OCI-LY3 (cell line): ENCODE data around the gene STYXL1.

Experiments used
- H2AFZ ChIP-seq: fragments of 200-600, 300-600 bp; shearing (Covaris generic); 2 replicates; pipeline ENCODE4 v1.6.0; 2014; ENCODE audit warnings: antibody characterized with exemption, low read depth, low read length
- H3K27ac ChIP-seq: fragments of 200-600, 300-600 bp; sonication (generic); 2 replicates; pipeline ENCODE4 v1.5.1; 2014; ENCODE audit warnings: mild to moderate bottlenecking, low read length, moderate library complexity, mixed read lengths
- H3K27me3 ChIP-seq: fragments of 200-600, 300-600 bp; sonication (generic); 2 replicates; pipeline ENCODE4 v1.6.1; 2014; ENCODE audit warnings: low read depth, low read length, mixed read lengths
- H3K36me3 ChIP-seq: fragments of 200-600, 300-600 bp; sonication (generic); replicated peaks from 2 replicates; pipeline ENCODE3; 2014; ENCODE audit warnings: low read depth, low read length, mixed read lengths
- H3K4me1 ChIP-seq: fragments of 300-600, 200-600 bp; sonication (generic); 2 replicates; pipeline ENCODE4 v1.6.1; 2014; ENCODE audit warnings: low read length, mixed read lengths
- H3K4me2 ChIP-seq: fragments of 200-600, 300-600 bp; sonication (generic); 2 replicates; pipeline ENCODE4 v1.6.1; 2014; ENCODE audit warnings: low read length, mixed read lengths
- H3K4me3 ChIP-seq: fragments of 300-600, 200-600 bp; sonication (generic); 2 replicates; pipeline ENCODE4 v1.5.1; 2014; ENCODE audit warnings: antibody characterized with exemption, mild to moderate bottlenecking, low read length, moderate library complexity
- H3K79me2 ChIP-seq: fragments of 300-600, 200-600 bp; shearing (Covaris generic); 2 replicates; pipeline ENCODE4 v1.6.1; 2014; ENCODE audit warnings: mild to moderate bottlenecking, low read length, mixed read lengths
- H3K9ac ChIP-seq: fragments of 300-600, 200-600 bp; shearing (Covaris generic); 2 replicates; pipeline ENCODE4 v1.6.0; 2014; ENCODE audit warnings: mild to moderate bottlenecking, low read length, moderate library complexity
- H3K9me3 ChIP-seq: fragments of 200-600, 300-600 bp; shearing (Covaris generic); 2 replicates; pipeline ENCODE4 v1.6.1; 2014; ENCODE audit warnings: low read length, mixed read lengths; ENCODE audit not compliant: insufficient read depth
- H4K20me1 ChIP-seq: fragments of 200-600, 300-600 bp; sonication (generic); 2 replicates; pipeline ENCODE4 v1.6.1; 2016; ENCODE audit warnings: low read length, mixed read lengths; ENCODE audit not compliant: insufficient read depth
- EZH2phosphoT487 ChIP-seq: fragments of 200-600 bp; shearing (Covaris generic); IDR thresholded peaks from 2 replicates; pipeline ENCODE4 v1.6.1; 2018; ENCODE audit warnings: antibody characterized with exemption, mixed run types, low read depth
- TF ChIP-seq, protein P1 (sequence below): fragments of 200-600, 300-600 bp; sonication (generic); IDR thresholded peaks from 2 replicates; pipeline ENCODE4 v1.5.1; 2014; ENCODE audit warnings: antibody characterized with exemption, low read length, low read depth

Gene STYXL1

DNA sequence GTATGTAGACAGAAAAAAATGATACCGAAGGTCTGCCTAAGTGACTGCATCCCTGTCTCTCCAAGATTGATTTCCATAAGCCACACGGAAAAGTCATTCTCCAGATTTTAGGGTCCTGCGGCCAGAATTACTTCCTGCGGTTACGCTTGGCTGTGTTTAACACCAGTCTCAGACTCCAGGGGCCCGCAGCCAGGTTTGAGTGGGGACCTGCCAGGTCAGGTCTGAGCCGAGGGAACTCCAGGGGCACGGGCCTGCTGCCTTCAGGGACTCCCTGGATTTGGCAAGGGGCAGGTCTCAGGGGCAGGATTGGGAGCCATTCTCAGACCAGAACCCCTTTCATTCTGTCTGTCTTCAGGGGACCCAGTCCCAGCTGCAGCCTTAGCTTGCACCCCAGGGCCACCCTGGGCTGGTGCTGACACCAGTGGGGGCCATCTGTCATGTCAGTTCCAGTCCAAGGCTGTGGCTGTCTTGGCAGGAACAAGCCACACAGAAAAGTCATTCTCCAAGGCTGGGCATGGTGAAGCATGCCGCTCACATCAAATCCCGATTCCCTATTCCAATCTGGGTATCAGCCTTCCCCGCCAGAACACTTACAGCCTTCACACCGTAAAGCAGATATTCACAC lies 92.4 kb downstream of the STYXL1 start:
- Histone ChIP-seq H3K9ac (no peak overlapping the region), H3K9me3 (no peaks in the 10 kb centered on the region), H3K4me2 (no peak overlapping the region), H3K79me2 (peaks cover 3% of the 10 kb centered on the region; the same call in 1 of the 2 replicates), H3K4me3 (no peak overlapping the region), H3K36me3 (peaks cover 6% of the 10 kb centered on the region), H2AFZ (no peak overlapping the region), H3K27ac (no peak overlapping the region), H4K20me1 (no peaks in the 10 kb centered on the region), H3K4me1 (no peaks in the 10 kb centered on the region), H3K27me3 (no peaks in the 10 kb centered on the region)
- TF ChIP-seq, protein P1, sequence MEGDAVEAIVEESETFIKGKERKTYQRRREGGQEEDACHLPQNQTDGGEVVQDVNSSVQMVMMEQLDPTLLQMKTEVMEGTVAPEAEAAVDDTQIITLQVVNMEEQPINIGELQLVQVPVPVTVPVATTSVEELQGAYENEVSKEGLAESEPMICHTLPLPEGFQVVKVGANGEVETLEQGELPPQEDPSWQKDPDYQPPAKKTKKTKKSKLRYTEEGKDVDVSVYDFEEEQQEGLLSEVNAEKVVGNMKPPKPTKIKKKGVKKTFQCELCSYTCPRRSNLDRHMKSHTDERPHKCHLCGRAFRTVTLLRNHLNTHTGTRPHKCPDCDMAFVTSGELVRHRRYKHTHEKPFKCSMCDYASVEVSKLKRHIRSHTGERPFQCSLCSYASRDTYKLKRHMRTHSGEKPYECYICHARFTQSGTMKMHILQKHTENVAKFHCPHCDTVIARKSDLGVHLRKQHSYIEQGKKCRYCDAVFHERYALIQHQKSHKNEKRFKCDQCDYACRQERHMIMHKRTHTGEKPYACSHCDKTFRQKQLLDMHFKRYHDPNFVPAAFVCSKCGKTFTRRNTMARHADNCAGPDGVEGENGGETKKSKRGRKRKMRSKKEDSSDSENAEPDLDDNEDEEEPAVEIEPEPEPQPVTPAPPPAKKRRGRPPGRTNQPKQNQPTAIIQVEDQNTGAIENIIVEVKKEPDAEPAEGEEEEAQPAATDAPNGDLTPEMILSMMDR: no peak
- TF ChIP-seq EZH2phosphoT487: no peak

DNA sequence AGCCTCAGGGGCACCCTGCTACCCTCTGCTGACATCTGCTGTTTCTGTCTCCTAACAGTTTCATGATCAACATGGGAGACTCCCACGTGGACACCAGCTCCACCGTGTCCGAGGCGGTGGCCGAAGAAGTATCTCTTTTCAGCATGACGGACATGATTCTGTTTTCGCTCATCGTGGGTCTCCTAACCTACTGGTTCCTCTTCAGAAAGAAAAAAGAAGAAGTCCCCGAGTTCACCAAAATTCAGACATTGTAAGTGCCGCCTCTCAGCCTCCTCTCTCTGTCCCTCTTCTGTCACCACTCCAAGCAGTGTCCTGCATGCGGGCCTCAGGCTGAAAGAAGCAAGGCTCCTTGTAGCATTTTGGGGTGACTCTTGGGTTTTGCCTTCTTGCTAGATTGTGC lies 93.9 kb downstream of the STYXL1 start:
- Histone ChIP-seq H3K4me1 (no peaks in the 10 kb centered on the region), H3K27me3 (no peaks in the 10 kb centered on the region), H3K4me2 (no peak overlapping the region), H3K4me3 (no peak overlapping the region), H3K9me3 (no peaks in the 10 kb centered on the region), H3K27ac (no peak overlapping the region), H3K36me3 (peaks cover 6% of the 10 kb centered on the region), H3K9ac (no peak overlapping the region), H3K79me2 (peaks cover 8% of the 10 kb centered on the region; the same call in 1 of the 2 replicates), H2AFZ (no peak overlapping the region), H4K20me1 (no peaks in the 10 kb centered on the region)
- TF ChIP-seq, protein P1: no peak
- TF ChIP-seq EZH2phosphoT487: no peak

DNA sequence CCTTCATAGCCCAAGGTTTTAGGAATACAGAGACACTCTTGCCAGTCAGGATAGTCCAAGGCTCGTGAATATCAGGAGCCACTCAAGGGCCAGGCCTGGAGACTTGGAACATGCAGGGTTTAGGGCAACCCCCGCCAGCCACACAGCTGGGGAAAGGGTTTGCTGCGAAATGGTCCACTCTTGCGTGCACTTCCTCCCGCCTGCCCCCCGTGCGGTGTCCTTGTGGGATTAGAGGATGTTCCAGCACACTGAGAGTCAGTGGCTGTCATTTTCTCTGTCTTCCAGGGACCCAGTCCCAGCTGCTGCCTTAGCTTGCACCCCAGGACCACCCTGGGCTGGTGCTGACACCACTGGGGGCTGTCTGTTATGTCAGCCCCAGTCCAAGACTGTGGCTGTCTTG lies 94.4 kb downstream of the STYXL1 start:
- H3K9me3 ChIP-seq: no peaks in the 10 kb centered on the region
- H4K20me1 ChIP-seq: no peaks in the 10 kb centered on the region
- H3K4me2 ChIP-seq: no peak overlapping the region
- no peak overlapping the region for H3K9ac ChIP-seq
- H2AFZ ChIP-seq: no peak overlapping the region
- no peaks in the 10 kb centered on the region for H3K27me3 ChIP-seq
- TF ChIP-seq EZH2phosphoT487: no peak
- H3K4me3 ChIP-seq: no peak overlapping the region
- no peaks in the 10 kb centered on the region for H3K4me1 ChIP-seq
- H3K36me3 ChIP-seq: peaks cover 6% of the 10 kb centered on the region
- H3K79me2 ChIP-seq: peaks cover 8% of the 10 kb centered on the region; the same call in 1 of the 2 replicates
- H3K27ac ChIP-seq: no peak overlapping the region

DNA sequence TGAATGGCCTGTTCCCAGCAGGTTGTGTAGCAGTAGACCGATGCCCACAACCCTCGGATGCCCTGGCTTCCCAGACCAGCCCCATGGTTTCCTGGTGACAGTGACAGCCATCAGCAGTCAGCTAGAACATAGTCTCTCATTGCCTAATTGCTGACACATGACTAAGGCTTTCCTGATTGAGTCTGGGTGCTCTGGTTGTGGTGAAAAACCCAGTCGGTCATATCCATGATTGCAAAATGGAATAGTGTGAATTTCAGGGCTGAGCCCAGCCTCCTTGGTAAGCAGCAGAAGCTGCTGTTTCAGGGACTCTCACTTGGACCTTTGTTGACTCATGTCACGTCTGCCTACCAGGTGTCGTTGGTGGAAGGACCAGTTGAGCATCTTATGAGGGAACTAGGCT lies 96.3 kb downstream of the STYXL1 start:
- H4K20me1 ChIP-seq: no peaks in the 10 kb centered on the region

More for the DNA sequence above, 96.3 kb downstream of the STYXL1 start:
- H3K27ac ChIP-seq: no peak overlapping the region
- H3K4me2 ChIP-seq: no peak overlapping the region
- no peak for TF ChIP-seq EZH2phosphoT487
- TF ChIP-seq, protein P1: no peak
- H3K9me3 ChIP-seq: no peaks in the 10 kb centered on the region
- no peak overlapping the region for H3K4me3 ChIP-seq
- H3K36me3 ChIP-seq: peaks cover 3% of the 10 kb centered on the region
- H3K9ac ChIP-seq: no peak overlapping the region
- no peak overlapping the region for H2AFZ ChIP-seq
- H3K4me1 ChIP-seq: no peaks in the 10 kb centered on the region
- peaks cover 8% of the 10 kb centered on the region; the same call in 1 of the 2 replicates for H3K79me2 ChIP-seq
- no peaks in the 10 kb centered on the region for H3K27me3 ChIP-seq
